K562 (cell line): ENCODE results near the gene ANKS1B.

Experiments
- CTBP1 ChIP-seq: fragments of 450-650 bp; IDR thresholded peaks from 2 replicates; pipeline ENCODE4 v1.6.1; 2016; ENCODE audit warnings: borderline replicate concordance
- GABPB1 ChIP-seq: sonication (generic); formaldehyde crosslinking; IDR thresholded peaks from 2 replicates; pipeline ENCODE4 v1.8.0; 2022; ENCODE audit warnings: mild to moderate bottlenecking, missing genetic modification reagents
- KDM5B ChIP-seq: fragments of 200-600 bp; sonication (generic); IDR thresholded peaks from 2 replicates; pipeline ENCODE4 v1.6.1; 2012; ENCODE audit warnings: low read depth, mild to moderate bottlenecking, moderate library complexity, low read length, control low read depth, inconsistent platforms; ENCODE audit not compliant: insufficient replicate concordance
- NCOR1 ChIP-seq: fragments of 450-650 bp; IDR thresholded peaks from 2 replicates; pipeline ENCODE4 v1.6.1; 2016; ENCODE audit warnings: mild to moderate bottlenecking, moderate library complexity
- RAD21 ChIP-seq, 2 experiments: fragments of 250-450 bp in 1 of 2; fragments of 450-650 bp in 1 of 2; sonication (Bioruptor Pico) in 1 of 2; formaldehyde crosslinking in 1 of 2; IDR thresholded peaks in 1 of 2; conservative IDR thresholded peaks in 1 of 2; 2 replicates each; pipeline versions ENCODE4 v1.4.0 to v1.8.0; 2020 to 2022; ENCODE audit warnings: mild to moderate bottlenecking in 2 of 2, moderate library complexity in 1 of 2
- ZC3H11A ChIP-seq: IDR thresholded peaks from 2 replicates; pipeline ENCODE4 v1.6.1; 2012; ENCODE audit warnings: low read depth, low read length, improper control_type of control experiment
- ZNF274 ChIP-seq: IDR thresholded peaks from 2 replicates; pipeline ENCODE4 v1.6.1; 2011; ENCODE audit warnings: low read depth, mild to moderate bottlenecking, low read length, moderate library complexity, borderline replicate concordance
- TF ChIP-seq, protein P1 (sequence below): sonication (generic); formaldehyde crosslinking; IDR thresholded peaks from 2 replicates; pipeline ENCODE4 v1.8.0; 2022; ENCODE audit warnings: missing genetic modification reagents, mild to moderate bottlenecking, moderate library complexity, borderline replicate concordance

DNA sequence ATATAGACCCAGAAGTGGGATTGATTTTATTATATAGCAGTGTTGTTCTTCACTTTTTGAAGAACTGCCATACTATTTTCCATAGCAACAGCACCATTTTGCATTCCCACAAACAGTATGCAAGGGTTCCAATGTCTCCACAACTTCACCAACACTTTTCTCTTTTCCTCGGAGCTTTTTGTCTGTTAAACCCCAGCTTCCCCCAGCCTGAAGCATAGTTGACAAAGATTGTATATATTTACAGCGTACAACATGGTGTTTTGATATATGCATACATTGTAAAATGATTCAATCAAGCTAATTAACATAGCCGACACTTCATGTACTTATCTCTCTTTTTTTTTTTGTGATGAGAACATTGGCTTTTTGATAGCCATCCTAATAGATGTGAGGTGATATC, 982.6 kb downstream of the ANKS1B start:
- TF ChIP-seq CTBP1 (no peak), RAD21 (CRISPR knock-in tag; conservative IDR thresholded peaks at IDR 0.05 in 1 of 2, IDR thresholded peaks at IDR 0.05 in 1 of 2) (no peak), NCOR1 (no peak), KDM5B (no peak), GABPB1 (CRISPR knock-in tag) (no peak), ZNF274 (no peak), ZC3H11A (no peak)
- TF ChIP-seq, protein P1, sequence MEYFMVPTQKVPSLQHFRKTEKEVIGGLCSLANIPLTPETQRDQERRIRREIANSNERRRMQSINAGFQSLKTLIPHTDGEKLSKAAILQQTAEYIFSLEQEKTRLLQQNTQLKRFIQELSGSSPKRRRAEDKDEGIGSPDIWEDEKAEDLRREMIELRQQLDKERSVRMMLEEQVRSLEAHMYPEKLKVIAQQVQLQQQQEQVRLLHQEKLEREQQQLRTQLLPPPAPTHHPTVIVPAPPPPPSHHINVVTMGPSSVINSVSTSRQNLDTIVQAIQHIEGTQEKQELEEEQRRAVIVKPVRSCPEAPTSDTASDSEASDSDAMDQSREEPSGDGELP = no peak
